ENCODE data around the gene DOK6.
A peak's percentile ranks its signal among the peaks of the same experiment; 100 is the strongest.

Gene DOK6

DNA sequence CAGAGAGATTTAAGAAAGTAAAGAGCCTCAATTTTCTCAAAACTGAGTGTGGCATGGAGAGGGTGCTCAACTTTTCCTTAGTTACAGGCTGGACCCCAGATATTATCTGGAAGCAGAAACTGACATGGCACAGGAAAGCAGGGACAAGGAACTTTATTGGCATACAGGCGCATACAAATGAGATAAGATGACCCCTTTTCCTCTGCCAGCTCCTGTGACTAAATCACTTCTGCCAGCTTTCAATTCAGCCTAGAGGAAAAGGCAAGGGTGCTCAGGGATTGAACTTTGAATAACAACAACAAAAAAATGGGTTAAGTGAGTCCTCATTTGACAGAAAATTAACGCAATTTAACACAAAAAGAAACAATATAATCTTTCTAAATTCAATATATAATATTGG, 284.1 kb downstream of the DOK6 start:
- DNase-seq (ENCODE audit: low read depth in 2 of 2) = no peak

DNA sequence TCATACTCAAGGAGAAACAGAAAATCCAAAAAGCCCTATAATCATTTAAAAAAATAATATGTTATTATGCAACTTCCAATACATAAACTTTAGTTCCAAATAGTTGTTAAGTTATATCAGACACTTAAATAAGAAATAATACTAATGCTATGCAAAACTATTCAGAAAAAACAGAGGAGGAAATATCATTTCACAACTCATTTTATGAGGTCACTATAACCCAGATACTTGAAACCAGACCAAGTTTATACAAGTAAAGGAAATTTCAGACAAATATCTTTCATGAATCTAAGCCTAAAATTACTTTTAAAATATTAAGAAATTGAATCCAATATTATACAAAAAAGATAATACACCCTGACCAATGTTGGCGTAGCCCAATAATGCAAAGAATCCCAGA, 286.2 kb downstream of the DOK6 start:
- DNase-seq (ENCODE audit: low read depth in 2 of 2) = peak; percentile 17 to 21

DNA sequence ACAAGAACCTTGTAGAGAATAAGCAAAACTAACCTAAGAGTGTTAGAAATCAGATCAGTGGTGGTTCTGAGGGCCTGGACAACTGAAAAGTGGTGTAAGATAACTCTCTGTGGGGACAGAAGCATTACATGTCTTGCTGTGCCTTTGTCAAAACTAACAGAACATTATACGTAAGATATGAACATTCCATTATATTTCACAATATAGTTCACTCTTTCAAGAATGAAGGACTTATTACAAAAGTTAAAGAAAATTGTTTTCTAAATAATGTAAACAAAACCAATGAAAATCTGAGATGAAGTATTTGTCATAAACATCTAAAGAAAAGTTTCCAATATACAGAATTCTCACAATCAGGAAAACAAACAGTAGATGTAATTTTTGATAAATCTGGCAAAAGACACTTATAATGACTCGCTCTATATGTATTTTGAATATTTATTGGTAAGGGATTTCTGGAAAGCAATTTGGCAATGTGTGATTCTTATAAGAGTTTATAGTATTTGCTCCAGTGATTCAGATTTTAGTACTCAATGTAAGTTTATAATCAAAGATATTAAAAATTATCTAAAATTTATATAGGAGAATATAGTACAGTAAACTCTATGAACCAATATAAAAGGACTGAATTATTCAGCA, 288.6 kb downstream of the DOK6 start:
- DNase-seq (ENCODE audit: low read depth in 2 of 2) = peak; percentile 6 to 20

DNA sequence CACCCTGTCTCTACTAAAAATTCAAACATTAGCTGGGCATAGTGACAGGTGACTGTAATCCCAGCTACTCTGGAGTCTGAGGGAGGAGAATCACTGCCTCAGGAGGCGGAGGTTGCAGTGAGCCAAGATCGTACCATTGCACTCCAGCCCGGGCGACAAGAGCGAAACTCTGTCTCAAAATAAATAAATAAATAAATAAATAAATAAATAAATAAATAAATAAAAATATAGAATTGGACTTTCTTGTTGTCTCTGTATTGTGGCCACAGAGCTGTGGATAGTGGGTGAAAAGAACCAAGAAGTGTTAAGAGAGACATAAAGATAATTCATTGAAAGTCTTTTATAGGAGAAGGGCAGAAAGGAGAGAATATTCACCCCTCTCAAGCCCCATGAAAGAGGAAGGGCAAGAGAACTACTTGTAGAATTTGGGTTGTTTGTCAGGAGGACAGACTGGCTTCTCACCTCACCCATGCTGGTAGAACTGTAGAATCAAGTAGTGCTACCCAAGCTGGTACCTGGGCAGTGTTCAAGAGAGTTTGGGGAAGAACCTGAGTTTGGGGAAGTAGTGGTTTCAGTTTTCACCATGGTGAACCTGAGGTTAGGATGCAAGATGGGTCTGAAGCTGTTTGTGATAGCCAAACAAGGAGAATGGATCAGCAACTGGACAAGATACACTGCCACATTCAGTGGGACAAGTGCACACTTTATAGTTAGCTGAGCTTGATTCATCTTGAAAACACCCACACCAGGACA, 290.5 kb downstream of the DOK6 start:
- no peak for DNase-seq (ENCODE audit: low read depth in 2 of 2)

DNA sequence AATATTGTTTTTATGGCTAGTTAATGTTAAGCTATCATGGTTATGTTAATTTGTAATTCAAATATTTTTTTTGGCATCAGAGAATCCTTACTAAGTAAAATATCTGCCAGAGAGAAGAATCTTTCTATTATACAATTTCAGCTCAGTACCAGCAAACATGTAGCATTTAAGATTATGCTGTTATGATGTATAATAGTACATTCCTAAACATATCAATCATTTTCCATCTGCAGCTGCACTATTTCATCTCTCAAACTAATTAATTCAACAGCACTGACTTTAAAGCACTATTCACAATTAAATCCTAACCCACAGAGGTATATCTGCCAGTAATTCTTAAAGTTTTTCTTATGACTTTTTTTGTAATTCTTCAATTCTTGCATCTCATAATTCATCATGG, 296.4 kb downstream of the DOK6 start:
- no peak for DNase-seq (ENCODE audit: low read depth in 2 of 2)

DNA sequence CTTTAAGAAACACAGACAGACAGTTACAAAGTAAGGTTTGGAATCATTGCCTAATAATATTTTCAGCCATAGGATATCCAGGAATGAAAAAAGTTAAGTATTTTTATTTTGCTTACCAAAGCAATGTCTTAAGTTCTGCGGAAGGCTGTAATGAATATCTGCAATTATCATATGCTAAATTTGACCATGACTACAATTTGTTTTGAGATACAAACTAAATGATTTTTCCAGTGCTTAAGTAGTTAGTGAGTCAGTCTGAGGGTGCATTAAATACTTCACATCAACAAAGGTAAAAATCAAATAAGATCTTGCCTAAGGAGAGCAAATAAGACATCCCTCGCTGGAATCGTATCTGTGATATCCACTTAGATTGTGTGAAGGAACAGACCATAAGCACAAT, 297.0 kb downstream of the DOK6 start:
- no peak for DNase-seq (ENCODE audit: low read depth in 2 of 2)

DNA sequence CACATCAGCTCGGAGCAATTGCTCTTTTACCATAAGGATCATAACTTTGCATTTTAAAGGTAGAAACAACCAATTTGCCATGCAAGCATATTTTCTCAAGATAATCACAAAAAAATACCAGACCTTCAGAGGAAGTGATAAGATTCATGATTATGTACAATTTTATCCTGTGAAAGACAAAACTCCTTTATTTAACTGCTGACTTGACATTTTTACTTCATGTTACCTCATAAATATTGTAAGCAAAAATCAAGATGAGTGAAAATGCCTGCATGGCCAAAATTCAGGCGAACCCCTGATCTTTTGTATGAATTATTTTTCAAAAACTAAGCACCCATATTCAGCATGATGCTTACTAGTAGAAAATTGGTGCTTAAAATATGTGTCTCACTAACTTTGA, 300.6 kb downstream of the DOK6 start:
- no peak for DNase-seq (ENCODE audit: low read depth in 2 of 2)

DNA sequence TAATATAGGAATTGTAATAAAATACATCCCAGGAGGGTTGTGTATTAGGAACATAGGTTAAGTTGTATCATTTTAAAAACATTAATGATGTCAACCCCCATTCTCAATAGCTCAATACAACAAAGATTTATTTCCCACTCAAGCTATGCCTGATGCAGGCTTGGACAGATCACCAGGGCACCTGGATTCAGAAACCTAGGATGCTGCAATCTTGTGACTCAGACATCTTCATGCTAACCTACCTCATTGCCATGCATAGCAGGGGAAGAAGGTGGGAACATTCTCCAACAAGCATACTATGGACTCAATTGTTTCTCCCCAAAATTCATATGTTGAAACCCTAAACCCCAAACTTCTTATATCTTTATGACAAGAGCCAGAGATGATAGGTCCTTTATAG, 302.8 kb downstream of the DOK6 start:
- DNase-seq (ENCODE audit: low read depth in 2 of 2) = no peak

DNA sequence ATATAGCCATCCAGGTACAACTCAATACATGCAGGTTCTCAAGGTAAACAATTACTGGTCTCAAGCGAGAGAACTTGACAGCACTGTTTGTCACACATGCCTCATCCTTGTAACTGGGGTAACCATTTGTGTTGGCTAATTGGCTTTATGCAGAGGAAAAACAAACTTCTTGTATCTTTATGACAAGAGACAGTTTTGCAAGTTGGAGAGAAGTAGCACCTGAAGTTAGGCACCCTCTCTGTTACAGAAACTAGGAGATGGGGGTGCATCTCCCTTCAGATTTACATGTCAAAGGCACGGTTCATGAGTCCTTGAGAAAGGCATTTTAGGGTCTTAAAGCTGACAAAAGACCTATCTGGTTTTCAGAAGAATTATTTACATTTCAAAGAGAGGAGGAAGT, 305.3 kb downstream of the DOK6 start:
- no peak for DNase-seq (ENCODE audit: low read depth in 2 of 2)

DNA sequence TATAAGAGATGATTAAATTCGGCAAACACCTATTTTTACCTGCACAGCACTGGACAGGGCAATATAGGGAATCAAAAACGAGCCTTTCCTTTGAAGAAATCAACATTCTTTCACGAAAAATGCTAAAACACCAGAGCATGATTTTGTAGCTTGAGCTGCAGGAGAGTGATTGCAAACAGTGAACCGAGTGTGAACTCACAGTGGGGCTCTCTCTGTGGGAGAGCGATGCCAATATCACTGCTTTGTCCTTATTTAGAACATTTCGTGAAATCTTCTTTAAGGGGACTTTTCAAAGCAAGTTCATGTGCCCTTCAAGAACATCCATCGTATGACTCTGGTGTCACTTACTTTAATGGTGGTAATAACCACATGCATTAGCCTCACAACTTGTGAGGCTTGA, 308.2 kb downstream of the DOK6 start:
- DNase-seq (ENCODE audit: low read depth in 2 of 2) = no peak

DNA sequence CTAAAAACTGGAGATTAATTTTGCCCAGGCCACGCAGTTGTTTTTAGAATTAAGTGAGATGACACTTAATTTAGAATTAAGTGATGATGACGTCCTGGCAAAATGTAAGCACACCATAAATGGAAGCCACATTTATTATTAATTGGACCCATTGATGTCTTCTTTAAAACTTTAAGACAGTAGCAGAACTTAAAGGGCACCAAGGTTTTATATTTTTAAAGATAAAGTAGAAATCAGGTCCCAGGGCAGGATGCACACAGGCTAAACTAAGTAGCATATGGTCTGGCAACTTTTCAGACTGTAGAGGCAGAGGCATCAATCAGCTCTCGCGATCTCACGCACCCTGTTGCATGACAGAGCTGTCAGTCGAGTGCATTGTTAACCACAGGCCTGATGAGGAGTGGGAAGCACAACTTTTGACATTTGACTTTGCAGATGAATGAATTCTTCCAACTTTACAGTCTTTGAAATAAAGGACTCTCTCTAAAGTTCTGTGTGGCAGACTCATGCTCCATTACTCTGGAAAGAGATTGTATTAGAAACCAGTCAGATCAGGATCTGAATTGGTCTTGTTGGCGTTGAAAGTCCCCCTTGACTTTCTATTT, 314.6 kb downstream of the DOK6 start:
- no peak for DNase-seq (ENCODE audit: low read depth in 2 of 2)

DNA sequence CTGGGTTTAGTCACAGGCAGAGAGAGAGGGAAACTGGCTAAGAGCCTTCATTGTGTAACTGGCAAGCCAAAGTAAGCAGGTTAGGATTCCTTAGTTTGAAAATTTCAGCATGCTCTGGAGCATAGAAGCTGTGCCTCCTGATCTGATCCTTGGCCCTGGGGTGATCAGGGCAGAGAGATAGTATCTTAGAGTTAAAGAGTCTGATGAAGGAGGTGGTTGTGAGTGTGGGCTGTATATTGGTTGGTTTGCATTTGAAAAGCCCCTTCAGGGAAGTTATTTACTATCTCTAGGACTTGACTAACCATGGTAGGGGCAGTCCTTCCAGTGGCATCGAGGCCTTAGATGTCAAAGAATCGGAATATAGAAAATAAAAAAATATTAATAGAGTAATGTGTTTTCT, 316.9 kb downstream of the DOK6 start:
- DNase-seq (ENCODE audit: low read depth in 2 of 2) = no peak

DNA sequence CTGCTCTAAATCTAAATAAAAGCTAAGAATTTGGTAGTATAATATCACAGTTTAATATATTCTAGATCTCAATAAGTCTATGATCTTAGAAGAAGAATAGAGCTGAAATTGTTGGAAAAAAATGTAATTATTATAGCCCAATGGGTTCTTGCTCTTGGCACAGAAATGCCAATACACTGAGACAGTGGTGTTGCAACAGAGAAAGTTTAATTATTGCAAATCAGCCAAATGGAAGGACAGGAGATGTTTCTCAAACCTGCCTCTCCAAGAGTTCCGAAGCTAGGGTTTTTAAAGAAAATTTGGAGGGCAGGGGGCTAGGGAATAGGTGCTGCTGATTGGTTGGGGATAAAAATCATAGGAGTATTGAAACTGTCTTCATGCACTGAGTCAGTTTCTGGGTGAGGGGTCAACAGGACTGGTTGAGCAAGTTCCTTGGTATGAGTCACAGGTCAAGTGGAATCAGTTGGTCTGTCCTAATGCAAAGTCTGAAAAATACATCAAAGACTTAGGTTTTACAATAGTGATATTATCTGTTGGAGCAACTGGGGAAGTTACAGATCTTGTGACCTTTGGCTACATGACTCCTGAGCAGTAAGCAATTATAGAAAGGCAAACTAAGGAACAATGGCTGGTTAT, 318.3 kb downstream of the DOK6 start:
- no peak for DNase-seq (ENCODE audit: low read depth in 2 of 2)

DNA sequence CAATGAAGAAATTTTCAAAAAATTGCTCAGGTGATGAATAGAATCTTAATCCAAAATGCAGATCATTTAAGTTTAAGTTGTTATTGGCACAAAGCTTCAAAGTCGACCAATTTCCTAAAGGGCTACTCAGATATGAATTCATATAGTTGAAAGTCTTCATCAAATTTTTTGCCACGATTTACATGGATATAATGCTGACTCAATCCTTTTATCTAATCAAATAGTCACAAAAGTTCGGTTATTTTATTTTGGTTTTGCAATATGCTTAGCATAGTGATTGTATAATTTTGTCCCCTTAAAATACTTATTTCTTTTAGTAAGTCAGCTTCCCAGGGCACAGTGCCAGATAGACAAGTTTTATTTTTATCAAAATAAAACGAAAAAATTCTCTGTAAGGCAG, 319.7 kb downstream of the DOK6 start:
- DNase-seq (ENCODE audit: low read depth in 2 of 2) = no peak

DNA sequence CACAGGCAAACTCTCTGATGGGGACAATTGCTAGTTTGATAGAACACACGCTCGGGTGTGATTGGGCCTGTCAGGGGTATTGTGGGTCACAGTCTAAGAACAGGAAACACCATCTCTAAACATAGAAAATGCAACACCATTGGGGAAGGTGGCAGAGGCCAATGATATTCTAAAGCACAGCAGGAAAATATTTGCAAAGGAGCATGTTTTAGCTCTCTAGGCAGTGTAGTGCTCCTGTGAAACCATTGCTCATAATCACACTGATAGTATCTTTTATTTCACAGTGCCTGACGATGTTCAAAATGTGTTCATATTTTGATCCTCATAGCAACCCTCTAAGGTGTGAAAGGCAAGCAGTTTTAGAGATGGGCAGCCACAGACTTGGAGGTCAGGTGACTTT, 322.7 kb downstream of the DOK6 start:
- DNase-seq (ENCODE audit: low read depth in 2 of 2) = no peak

DNA sequence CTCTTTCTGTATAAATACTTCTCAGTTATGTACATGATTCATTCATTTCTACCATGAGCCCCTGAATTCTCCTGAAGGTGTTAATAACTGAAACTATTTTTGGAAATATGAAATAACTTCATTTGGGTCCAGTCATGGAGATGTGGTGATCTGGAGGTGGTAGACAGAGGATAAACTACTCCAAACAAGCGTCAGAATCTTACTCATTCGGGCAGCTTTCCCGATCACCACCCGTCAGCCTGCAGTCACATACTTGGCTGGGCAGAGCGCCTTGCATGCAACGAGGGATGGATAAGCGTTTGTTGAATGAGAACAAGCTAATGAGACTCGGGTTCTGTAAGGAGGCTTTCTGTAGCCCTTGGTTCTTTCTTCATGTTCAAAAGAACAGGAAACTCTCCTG, 324.3 kb downstream of the DOK6 start:
- no peak for DNase-seq (ENCODE audit: low read depth in 2 of 2)

DNA sequence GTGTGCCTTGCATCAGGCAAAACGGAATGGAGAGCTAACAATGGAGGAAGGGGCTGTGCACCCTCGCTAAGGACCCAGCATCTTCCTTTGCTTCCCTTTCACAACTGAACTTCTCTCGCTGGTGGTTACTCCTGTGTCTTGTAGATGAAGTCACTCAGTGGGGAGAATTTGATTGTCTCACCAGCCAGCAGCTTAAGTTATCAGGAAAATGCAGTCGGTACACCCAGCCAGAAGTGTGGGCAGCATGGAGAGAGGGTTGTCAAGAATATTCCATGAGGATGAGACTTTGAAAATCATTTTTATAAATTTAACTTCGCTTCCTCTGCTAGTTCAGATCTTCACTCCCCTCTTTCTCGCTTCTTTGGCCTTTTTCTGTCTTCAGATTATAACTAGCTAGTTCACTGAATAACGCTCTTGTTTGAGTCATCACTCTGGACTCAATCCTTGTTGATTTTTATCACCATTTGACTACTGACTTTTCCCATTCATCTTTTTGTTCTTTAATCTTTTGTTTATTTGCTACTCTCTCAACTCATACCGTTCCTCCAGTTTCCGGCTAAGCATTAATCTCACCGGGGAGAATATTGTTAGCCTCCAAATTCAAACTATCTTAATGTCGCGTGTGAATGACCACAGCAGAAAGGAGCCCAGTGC, 325.3 kb downstream of the DOK6 start:
- no peak for DNase-seq (ENCODE audit: low read depth in 2 of 2)

DNA sequence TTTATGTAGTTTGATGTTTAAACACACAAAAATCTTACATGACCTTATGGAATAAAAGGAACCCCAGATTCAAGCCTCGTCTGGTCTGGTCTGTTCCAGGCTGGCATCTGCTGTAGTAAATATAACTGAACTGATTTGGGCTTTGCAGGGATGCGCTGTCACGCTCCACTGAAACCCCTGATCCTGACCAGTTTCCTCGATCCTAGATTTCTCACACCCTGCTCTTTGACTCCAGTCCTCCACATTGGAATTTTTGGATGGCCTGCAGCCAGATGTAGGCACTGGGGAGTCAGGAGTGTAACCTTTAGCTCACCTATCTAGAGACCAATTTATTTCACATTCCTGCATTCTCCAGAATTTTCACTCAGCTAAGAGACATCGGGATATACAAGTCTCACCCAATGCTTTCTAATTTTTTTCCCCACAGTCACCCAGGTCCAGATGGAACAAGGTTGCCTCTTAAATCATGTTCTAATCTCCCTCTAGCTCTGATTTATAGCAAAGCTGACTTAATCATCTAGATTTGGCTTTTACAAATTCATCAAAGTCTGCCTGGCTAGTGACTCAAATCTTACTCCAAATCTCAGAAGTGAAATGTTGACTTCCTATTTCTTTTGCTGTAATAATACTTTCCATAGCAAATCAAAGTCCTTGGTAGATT, 327.4 kb downstream of the DOK6 start:
- DNase-seq (ENCODE audit: low read depth in 2 of 2) = peak in 1 of 2 experiments; percentile 1

DNA sequence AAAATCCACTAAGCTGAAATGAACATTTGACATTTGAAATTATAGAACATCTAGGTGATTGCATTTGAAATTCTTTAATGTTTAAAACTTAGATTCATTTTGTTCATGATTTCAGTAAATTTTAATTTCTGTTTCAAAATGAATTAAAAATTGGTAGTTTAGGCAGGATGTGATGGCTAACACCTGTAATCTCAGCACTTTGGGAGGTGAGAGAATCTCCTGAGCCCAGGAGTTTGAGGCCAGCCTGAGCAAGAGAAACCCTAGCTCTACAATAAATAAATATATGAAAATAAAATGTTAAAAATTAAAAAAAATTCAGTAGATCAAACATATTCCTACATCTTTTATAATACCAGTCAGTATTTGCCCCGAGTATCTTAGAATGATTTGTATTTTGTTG, 330.0 kb downstream of the DOK6 start:
- no peak for DNase-seq (ENCODE audit: low read depth in 2 of 2)

DNA sequence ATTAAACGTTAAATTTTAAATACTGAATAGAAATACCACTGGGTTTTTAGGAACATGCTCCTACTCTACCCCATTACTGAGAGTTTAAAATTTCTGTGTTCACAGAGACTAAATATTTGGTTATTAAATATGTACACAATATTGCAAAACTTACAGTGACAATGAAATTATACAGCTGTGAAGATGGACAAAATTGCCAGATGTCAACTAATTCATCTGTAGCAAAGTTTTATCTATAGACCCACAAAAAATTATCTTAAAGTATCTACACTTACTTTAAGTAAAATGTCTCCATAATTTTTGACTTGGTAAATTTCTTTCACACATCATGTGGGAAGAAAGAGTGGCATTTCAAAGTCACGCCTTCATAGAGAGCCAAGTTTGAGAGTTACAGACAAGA, 333.8 kb downstream of the DOK6 start:
- DNase-seq (ENCODE audit: low read depth in 2 of 2) = no peak

DNA sequence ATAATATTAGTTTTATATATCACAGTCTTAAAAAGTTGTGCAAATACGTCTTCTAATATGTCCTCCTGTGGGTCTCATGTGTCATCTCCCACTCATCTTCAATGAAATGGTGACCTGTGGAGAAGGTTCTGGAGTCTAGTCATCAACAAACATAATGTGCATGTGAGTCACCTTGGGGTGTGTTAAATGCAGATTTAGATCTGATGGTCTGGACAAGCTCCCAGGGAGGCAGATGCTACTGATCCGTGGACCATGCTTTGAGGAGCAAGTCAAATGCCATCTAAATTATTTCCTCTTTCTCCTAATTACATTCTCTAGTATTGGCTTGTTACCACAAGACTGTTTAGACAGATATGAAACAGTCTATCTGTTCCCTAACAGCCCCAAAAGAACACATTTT, 336.0 kb downstream of the DOK6 start:
- no peak for DNase-seq (ENCODE audit: low read depth in 2 of 2)

DNA sequence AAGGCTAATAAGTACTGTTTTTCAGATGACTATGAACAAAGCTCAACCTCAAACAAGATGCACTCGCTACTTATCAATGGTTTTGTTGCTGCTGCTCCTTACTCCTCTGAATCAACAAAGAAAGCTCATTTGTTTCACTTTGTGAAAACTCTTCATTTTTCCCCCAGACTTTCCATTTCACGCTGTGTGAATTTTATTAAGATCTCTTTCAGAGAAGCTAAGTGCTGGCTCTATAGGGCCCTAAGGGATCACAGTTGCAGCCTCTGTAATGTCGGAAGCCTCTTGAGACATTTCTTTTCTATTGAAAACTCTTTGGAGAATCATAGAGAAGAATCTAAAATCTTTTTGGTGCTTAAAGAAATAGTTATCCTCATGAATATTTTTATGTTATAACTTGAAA, 337.2 kb downstream of the DOK6 start:
- no peak for DNase-seq (ENCODE audit: low read depth in 2 of 2)

Data from fibroblast of skin of left biceps (primary cell).